Measurements from ENCODE around the gene SSH2. TPM values are rescaled to one million over a fixed set of nuclear protein-coding genes. Genes with fewer than 3 reads are reported as not detected.
A peak's percentile ranks its signal among the peaks of the same experiment; 100 is the strongest.
"Not testable (repeated sequence)": the region's sequence is repeated elsewhere in the genome, so short reads cannot be mapped to it uniquely, and the experiment has no call there.

SSH2 gene
- total RNA-seq, 2 experiments from 2014 or later = 74.5 to 77.0 TPM

- ATAC-seq (ENCODE audit: low read depth) (no peak), DNase-seq (no peak)
- no peaks in the 10 kb centered on the region for H3K9me3 Mint-ChIP-seq
- H3K36me3 Mint-ChIP-seq = peaks cover 10% of the 10 kb centered on the region
- POLR2A ChIA-PET = no interaction called here
- H3K4me3 Mint-ChIP-seq = no peak overlapping the region
- H3K27ac Mint-ChIP-seq = no peak overlapping the region
- peaks cover 11% of the 10 kb centered on the region for H3K4me1 Mint-ChIP-seq
- H3K27me3 Mint-ChIP-seq = no peaks in the 10 kb centered on the region
These were observed 12.0 kb downstream of the SSH2 start for GRCh38 chr17:29918016-29918415.

DNA sequence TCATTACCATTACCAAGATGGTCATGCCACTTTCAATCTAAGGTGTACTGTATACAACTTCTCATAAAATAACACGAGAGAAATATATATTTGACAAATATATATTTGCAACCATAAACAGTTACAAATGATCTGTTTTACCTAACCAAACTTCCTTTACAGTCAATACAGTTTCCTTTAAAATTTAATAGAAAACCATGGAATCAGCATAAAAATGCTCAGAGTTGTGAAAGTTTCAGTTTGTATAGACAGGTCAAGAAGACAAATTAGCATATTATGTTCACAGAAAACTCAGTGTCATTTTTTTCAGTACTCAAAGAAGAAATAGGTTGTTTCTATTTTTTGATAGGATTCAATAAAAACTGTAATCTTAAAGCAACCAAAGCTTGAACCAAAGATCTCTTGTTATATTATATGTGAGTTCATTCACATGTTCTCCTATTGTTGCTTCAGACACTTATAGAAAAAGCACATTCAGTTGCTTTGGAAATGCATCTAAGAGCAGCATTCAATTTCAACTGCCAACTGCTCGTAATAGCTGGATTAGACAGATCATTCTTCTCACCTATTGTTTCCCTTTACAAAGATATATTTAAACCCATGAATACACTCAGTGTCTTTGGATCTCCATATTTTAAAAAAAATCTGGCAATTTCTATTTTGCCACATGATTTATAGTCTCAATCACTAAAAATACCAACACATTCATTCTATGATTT, 15.1 kb downstream of the SSH2 start:
- Mint-ChIP-seq H3K27ac (no peak overlapping the region), H3K36me3 (peaks cover 16% of the 10 kb centered on the region), H3K27me3 (no peaks in the 10 kb centered on the region), H3K9me3 (no peaks in the 10 kb centered on the region), H3K4me3 (no peak overlapping the region), H3K4me1 (peaks cover 7% of the 10 kb centered on the region)
- DNase-seq (no peak), ATAC-seq (ENCODE audit: low read depth) (no peak)
- POLR2A ChIA-PET = no interaction called here

DNA sequence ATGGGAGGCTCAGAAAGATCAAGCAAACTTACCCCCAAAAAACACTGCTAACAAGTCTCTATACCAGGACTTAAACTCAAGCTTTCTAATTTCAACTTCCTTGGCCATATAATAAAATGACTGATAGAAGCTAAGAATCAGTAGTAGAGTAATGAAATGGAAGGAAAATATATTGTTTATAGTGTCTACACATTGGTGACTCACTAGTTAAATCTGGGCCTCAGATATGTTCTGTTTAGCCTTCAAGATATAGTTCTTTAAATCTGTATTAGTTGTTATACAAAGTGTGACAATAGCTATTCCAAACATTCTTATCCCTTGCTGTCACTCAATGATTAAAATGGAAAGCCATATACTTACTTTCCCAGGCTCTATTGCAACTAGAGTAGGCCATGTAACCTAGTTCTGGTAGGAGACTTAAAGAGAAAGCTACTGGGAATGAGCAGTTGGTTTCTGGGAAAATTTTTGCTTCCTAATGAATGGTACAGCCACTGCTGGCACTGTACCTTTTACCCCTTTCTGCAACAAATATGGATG, 18.3 kb downstream of the SSH2 start:
- Mint-ChIP-seq H3K4me1 (peaks cover 1% of the 10 kb centered on the region), H3K36me3 (peaks cover 20% of the 10 kb centered on the region), H3K4me3 (no peak overlapping the region), H3K9me3 (peaks cover 5% of the 10 kb centered on the region), H3K27me3 (no peaks in the 10 kb centered on the region), H3K27ac (no peak overlapping the region)
- DNase-seq = no peak
- POLR2A ChIA-PET = no interaction called here
- ATAC-seq (ENCODE audit: low read depth) = no peak

DNA sequence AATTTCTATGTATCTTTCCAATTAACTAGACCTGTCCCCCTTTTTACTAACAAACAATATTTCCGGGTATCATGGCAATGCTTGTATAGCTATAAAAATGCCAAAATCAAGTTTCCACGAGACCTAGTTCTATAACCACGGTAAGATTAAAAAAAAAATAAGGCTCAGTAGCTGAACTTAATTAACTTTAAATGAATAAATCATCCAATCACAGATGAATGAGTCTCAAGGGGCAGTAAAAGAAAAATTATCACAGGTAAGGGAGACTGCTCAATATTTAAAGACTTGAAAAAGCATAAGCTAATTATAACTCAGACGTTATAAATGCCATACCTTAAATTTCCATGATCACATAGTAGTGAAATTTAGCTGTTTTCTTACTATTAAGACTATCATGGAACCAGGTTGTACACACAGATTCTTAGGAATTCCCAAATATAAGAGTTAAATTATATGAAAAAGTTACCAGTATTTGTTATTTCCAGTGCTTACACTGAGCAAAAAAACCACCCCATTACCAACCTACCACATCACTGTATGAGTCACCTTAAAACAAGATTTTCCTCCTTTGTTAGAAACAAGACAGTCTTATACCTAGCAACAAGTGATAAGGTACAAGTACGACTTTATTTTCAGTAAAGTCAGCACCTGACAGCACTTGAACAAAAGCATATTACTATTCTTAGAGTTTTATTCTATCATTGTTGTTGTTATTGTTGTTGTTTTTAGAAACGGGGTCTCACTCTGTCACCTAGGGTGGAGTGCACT, 20.6 kb downstream of the SSH2 start:
- H3K36me3 Mint-ChIP-seq = peaks cover 33% of the 10 kb centered on the region
- no peak overlapping the region for H3K4me3 Mint-ChIP-seq
- DNase-seq = no peak
- no peaks in the 10 kb centered on the region for H3K27me3 Mint-ChIP-seq
- no peak for ATAC-seq (ENCODE audit: low read depth)
- POLR2A ChIA-PET = no interaction called here
- H3K9me3 Mint-ChIP-seq = peaks cover 14% of the 10 kb centered on the region
- peaks cover 3% of the 10 kb centered on the region for H3K4me1 Mint-ChIP-seq
- H3K27ac Mint-ChIP-seq = no peak overlapping the region

DNA sequence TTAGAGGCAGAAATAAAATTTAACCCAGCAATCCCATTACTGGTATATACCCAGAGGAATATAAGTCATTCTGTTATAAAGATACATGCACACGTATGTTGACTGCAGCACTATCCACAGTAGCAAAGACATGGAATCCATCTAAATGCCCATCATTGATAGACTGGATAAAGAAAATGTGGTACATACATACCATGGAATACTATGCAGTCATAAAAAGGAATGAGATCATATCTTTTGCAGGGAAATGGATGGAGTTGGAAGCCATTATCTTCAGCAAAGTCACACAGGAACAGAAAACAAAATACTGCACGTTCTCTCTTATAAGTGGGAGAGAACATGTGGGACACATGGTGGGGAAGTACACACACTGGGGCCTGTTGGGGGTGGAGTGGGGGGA, 23.1 kb downstream of the SSH2 start:
- no peak overlapping the region for H3K4me3 Mint-ChIP-seq
- DNase-seq = no peak
- POLR2A ChIA-PET = interaction anchor here (0.7 kb wide), 1 partner anchor 33 kb away, joined by 3 read pairs; no protein-coding TSS in a partner anchor
- peaks cover 14% of the 10 kb centered on the region for H3K9me3 Mint-ChIP-seq
- no peak overlapping the region for H3K27ac Mint-ChIP-seq
- H3K36me3 Mint-ChIP-seq = peaks cover 34% of the 10 kb centered on the region
- ATAC-seq (ENCODE audit: low read depth) = no peak
- H3K27me3 Mint-ChIP-seq = no peaks in the 10 kb centered on the region
- peaks cover 6% of the 10 kb centered on the region for H3K4me1 Mint-ChIP-seq

DNA sequence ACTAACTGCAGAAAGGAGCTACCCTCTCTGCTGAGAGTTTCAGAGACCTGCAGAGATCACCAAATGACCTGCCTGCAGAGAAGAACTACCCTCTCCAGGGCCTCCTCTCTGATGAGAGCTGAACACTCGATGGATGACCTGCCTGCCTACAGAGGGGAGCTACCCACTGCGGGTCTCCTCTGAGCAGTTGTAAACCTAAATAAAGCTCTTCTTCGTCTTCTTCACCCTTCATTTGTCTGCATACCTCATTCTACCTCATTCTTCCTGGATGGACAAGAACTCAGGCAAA, 24.2 kb downstream of the SSH2 start:
- ATAC-seq (ENCODE audit: low read depth) = no peak
- H3K27me3 Mint-ChIP-seq = no peaks in the 10 kb centered on the region
- H3K27ac Mint-ChIP-seq = no peak overlapping the region
- H3K4me1 Mint-ChIP-seq = peaks cover 12% of the 10 kb centered on the region
- peaks cover 30% of the 10 kb centered on the region for H3K36me3 Mint-ChIP-seq
- peaks cover 14% of the 10 kb centered on the region for H3K9me3 Mint-ChIP-seq
- no peak for DNase-seq
- no peak overlapping the region for H3K4me3 Mint-ChIP-seq
- POLR2A ChIA-PET = no interaction called here

DNA sequence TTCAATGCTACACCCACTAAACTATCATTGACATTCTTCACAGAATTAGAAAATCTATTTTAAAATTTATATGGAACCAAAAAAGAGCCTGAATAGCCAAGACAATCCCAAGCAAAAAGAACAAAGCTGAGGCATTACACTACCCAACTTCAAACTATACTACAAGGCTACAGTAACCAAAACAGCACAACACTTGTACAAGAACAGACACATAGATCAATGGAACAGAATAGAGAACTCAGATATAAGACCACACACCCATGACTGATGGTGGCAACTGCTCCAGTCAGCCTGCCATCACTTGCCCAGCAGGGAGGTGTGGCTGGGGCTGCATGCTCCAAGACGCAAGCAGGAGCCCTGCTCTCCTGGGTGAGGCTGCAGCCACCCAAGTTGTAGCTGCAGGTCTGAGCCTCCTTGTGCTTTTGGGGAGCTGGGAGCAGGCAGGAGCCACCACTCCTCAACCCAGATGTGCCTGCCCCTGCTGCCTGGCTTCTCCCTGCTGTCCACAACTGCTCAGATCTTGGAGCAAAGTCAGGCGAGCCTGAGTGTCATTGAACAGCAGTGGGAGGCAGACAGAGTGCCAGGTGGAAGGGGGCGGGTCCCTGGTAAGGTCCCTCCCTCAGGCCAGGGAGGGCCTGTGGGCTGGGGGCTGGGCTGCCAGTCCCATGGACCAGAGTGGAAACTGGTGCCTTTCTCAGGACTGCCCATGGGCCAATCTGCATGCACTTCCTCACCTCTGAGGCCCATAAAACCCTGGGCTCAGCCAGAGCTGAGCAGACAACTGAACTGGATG, 24.7 kb downstream of the SSH2 start:
- Mint-ChIP-seq H3K36me3 (peaks cover 33% of the 10 kb centered on the region), H3K27me3 (no peaks in the 10 kb centered on the region), H3K4me1 (peaks cover 12% of the 10 kb centered on the region), H3K4me3 (no peak overlapping the region), H3K27ac (no peak overlapping the region), H3K9me3 (peaks cover 14% of the 10 kb centered on the region)
- DNase-seq = no peak
- ATAC-seq (ENCODE audit: low read depth) = no peak
- POLR2A ChIA-PET = no interaction called here

DNA sequence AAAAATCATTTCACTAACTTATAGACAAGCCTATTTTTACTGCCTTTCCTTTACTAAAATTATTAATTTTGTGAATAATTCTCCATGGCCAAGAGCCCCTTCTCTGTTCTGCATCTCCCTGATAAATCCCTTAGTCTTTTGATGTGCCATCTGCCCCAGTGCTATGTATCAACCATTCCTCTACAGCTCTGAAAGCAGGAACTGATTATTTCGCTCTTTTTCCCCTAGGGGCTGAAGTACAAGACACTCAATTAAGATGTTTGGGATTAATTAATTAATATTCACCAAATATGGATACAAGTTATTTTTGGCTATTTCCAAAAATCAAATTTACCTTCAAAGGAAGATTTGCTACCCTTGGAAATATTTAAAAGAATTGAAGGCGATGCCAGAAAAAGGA, 26.6 kb downstream of the SSH2 start:
- ATAC-seq (ENCODE audit: low read depth) (no peak), DNase-seq (no peak)
- no peak overlapping the region for H3K27ac Mint-ChIP-seq
- H3K4me3 Mint-ChIP-seq = no peak overlapping the region
- H3K9me3 Mint-ChIP-seq = peaks cover 14% of the 10 kb centered on the region
- H3K27me3 Mint-ChIP-seq = no peaks in the 10 kb centered on the region
- POLR2A ChIA-PET = no interaction called here
- peaks cover 12% of the 10 kb centered on the region for H3K4me1 Mint-ChIP-seq
- peaks cover 24% of the 10 kb centered on the region for H3K36me3 Mint-ChIP-seq

- Mint-ChIP-seq H3K36me3 (peaks cover 12% of the 10 kb centered on the region), H3K4me1 (peaks cover 12% of the 10 kb centered on the region), H3K9me3 (peaks cover 12% of the 10 kb centered on the region)
- DNase-seq; POLR2A ChIA-PET; H3K27me3 Mint-ChIP-seq; H3K27ac Mint-ChIP-seq; ATAC-seq (ENCODE audit: low read depth); H3K4me3 Mint-ChIP-seq: not testable (repeated sequence)
These were observed 32.9 kb downstream of the SSH2 start for GRCh38 chr17:29897136-29897535.

DNA sequence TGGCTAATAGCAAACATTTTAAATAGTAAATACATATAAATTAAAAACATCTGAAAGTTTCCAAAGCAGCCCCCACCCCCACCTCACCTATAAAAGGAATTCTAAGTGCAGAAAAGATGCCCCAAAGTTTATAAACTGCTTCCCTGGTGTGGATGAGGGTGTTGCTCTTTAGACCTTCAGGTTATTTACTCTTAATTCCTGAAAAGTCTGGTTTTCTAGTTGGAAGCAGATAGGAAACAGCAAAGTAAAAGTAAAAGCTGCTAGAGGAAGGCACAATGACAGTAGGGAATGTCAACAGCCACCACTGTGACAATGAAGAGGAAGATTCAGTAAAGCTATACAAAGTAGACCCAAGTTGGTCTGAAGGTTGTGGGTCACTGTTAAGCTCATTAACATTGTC, 37.8 kb downstream of the SSH2 start:
- H3K27ac Mint-ChIP-seq = no peak overlapping the region
- POLR2A ChIA-PET = interaction anchor here (0.6 kb wide), 1 partner anchor 37 kb away, joined by 4 read pairs; no protein-coding TSS in a partner anchor
- ATAC-seq (ENCODE audit: low read depth) (no peak), DNase-seq (no peak)
- H3K4me1 Mint-ChIP-seq = peaks cover 12% of the 10 kb centered on the region
- peaks cover 1% of the 10 kb centered on the region for H3K27me3 Mint-ChIP-seq
- peaks cover 11% of the 10 kb centered on the region for H3K9me3 Mint-ChIP-seq
- H3K4me3 Mint-ChIP-seq = no peak overlapping the region
- peaks cover 23% of the 10 kb centered on the region for H3K36me3 Mint-ChIP-seq

DNA sequence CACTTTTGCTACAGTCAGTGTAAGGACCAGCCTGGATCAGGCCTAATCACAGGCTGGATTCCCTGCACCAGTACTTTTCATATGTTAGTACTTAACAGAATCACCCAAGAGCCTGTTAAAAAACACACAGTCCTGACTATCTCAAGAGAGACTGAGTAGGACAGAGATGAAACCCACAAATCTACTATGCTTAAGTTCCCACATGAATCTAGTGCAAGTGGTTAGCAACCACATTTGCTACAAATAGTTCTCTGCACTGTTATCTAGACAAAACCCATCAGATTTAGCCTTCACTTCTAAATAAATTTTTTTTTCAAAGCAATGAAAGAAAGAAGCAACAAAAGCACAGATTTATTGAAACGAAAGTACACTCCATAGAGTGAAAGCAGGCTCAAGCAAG, 38.9 kb downstream of the SSH2 start:
- POLR2A ChIA-PET = no interaction called here
- no peak overlapping the region for H3K27ac Mint-ChIP-seq
- DNase-seq (no peak), ATAC-seq (ENCODE audit: low read depth) (peak; percentile 61)
- H3K27me3 Mint-ChIP-seq = no peaks in the 10 kb centered on the region
- peaks cover 12% of the 10 kb centered on the region for H3K4me1 Mint-ChIP-seq
- H3K9me3 Mint-ChIP-seq = peaks cover 8% of the 10 kb centered on the region
- H3K4me3 Mint-ChIP-seq = no peak overlapping the region
- peaks cover 25% of the 10 kb centered on the region for H3K36me3 Mint-ChIP-seq

GRCh38 chr17:29885031-29885640, 44.9 kb downstream of the SSH2 start:
- Mint-ChIP-seq H3K4me1 (peaks cover 10% of the 10 kb centered on the region), H3K27me3 (no peaks in the 10 kb centered on the region), H3K9me3 (no peaks in the 10 kb centered on the region), H3K36me3 (peaks cover 18% of the 10 kb centered on the region), H3K27ac (no peak overlapping the region), H3K4me3 (no peak overlapping the region)
- ATAC-seq (ENCODE audit: low read depth) = no peak
- POLR2A ChIA-PET = no interaction called here
- no peak for DNase-seq

- Mint-ChIP-seq H3K27ac (no peak overlapping the region), H3K4me1 (peaks cover 9% of the 10 kb centered on the region), H3K36me3 (peaks cover 14% of the 10 kb centered on the region), H3K27me3 (no peaks in the 10 kb centered on the region), H3K4me3 (no peak overlapping the region), H3K9me3 (no peaks in the 10 kb centered on the region)
- ATAC-seq (ENCODE audit: low read depth) (no peak), DNase-seq (no peak)
- POLR2A ChIA-PET = no interaction called here
These were observed 46.5 kb downstream of the SSH2 start for GRCh38 chr17:29883497-29883896.

All from activated naive CD8-positive, alpha-beta T cell treated with anti-CD3 and anti-CD28 coated beads, Interleukin-2, amount 10 ng/mL, durations not matched to agents 7 days and 5 days (primary cell).